Non-pigmented ciliary epithelial cell (primary cell): ENCODE measurements around the gene PTGES.

Experiments
- DNase-seq: peaks from one replicate; pipeline ENCODE4 v3.0.0-alpha.2; 2010; ENCODE audit warnings: low read depth

PTGES gene

GRCh38 chr9:129740666-129741464 is 12.0 kb downstream of the PTGES start:
- no peak for DNase-seq

- no peak for DNase-seq
These were observed 12.7 kb downstream of the PTGES start for GRCh38 chr9:129740174-129740573.

GRCh38 chr9:129739432-129739831 is 13.4 kb downstream of the PTGES start:
- DNase-seq = no peak

GRCh38 chr9:129737479-129738274 is 15.2 kb downstream of the PTGES start:
- no peak for DNase-seq

GRCh38 chr9:129736334-129736733 is 16.5 kb downstream of the PTGES start:
- no peak for DNase-seq

- DNase-seq = no peak
These were observed 17.3 kb downstream of the PTGES start for GRCh38 chr9:129735546-129735945.

GRCh38 chr9:129733632-129733953 is 19.2 kb downstream of the PTGES start:
- no peak for DNase-seq

GRCh38 chr9:129732946-129733631 is 19.8 kb downstream of the PTGES start:
- DNase-seq = no peak

- DNase-seq = no peak
These were observed 20.7 kb downstream of the PTGES start for GRCh38 chr9:129732100-129732499.

GRCh38 chr9:129731477-129732085 is 21.3 kb downstream of the PTGES start:
- no peak for DNase-seq

GRCh38 chr9:129728744-129729143 is 24.1 kb downstream of the PTGES start:
- no peak for DNase-seq

- no peak for DNase-seq
These were observed 26.3 kb downstream of the PTGES start for GRCh38 chr9:129726322-129727160.

- DNase-seq = no peak
These were observed 27.0 kb downstream of the PTGES start for GRCh38 chr9:129725795-129726251.

GRCh38 chr9:129724456-129725190 is 28.2 kb downstream of the PTGES start:
- DNase-seq = no peak

- no peak for DNase-seq
These were observed 29.9 kb downstream of the PTGES start for GRCh38 chr9:129722913-129723312.

GRCh38 chr9:129720865-129721545 is 31.8 kb downstream of the PTGES start:
- DNase-seq = no peak

GRCh38 chr9:129720181-129720864 is 32.5 kb downstream of the PTGES start:
- DNase-seq = no peak

- no peak for DNase-seq
These were observed 33.7 kb downstream of the PTGES start for GRCh38 chr9:129719135-129719534.

GRCh38 chr9:129718647-129719046 is 34.2 kb downstream of the PTGES start:
- no peak for DNase-seq

- no peak for DNase-seq
These were observed 34.9 kb downstream of the PTGES start for GRCh38 chr9:129717991-129718390.
